ENCODE data around the gene SORBS2. TPM values are rescaled to one million over a fixed set of nuclear protein-coding genes. Genes with fewer than 3 reads are reported as not detected.

SORBS2 gene
- total and polyA plus RNA-seq, 2 of the 8 experiments (the other 6 are each of a cell fraction or from before 2014, with no cell fraction given) = 73.0 to 87.1 TPM

DNA sequence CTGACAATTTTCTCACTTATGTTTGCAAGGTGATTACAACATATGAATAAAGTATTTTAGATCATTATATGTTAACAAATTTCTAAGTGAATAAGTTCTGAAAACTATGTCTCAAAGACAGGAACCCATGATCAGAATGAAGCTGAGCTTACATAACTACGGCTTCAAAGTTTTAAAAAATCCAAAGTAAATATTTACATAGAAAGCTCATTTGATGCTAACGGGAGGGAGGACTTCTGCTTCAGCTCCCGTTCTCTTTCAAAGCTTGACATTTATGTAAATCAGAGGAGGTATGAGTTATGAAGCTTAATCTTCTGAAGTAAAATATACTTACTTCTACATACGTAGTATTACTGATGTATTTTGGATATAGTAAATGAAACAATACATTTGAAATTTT is 203.8 kb downstream of the SORBS2 start:
- POLR2A ChIA-PET (ENCODE audit: partially characterized antibody) = no interaction called here
- no peak overlapping the region for H3K14ac ChIP-seq (ENCODE audit: insufficient read length)
- TF ChIP-seq POLR2A (IDR thresholded peaks at IDR 0.05; ENCODE audit: control extremely low read depth in 1 of 2, low read depth in 2 of 2, low read length in 2 of 2) = no peak
- TF ChIP-seq KDM4A (IDR thresholded peaks at IDR 0.05; ENCODE audit: low read depth, low read length, severe bottlenecking) = no peak
- TF ChIP-seq EZH2 (IDR thresholded peaks at IDR 0.05; ENCODE audit: low read depth, low read length, severe bottlenecking) = no peak
- TF ChIP-seq NRF1 (IDR thresholded peaks at IDR 0.05; ENCODE audit: low read depth, low read length) = no peak
- TF ChIP-seq SIN3A (conservative IDR thresholded peaks at IDR 0.05 in 1 of 2, IDR thresholded peaks at IDR 0.05 in 1 of 2; ENCODE audit: low read depth in 1 of 2, low read length in 2 of 2) = no peak
- no peak for TF ChIP-seq ASH2L (IDR thresholded peaks at IDR 0.05; ENCODE audit: low read length)
- TF ChIP-seq RNF2 (IDR thresholded peaks at IDR 0.05; ENCODE audit: borderline replicate concordance, low read depth, low read length, missing control alignments, poor library complexity, severe bottlenecking) = no peak
- no peak for TF ChIP-seq TCF12 (IDR thresholded peaks at IDR 0.05; ENCODE audit: low read depth, low read length)
- TF ChIP-seq JUN (IDR thresholded peaks at IDR 0.05; ENCODE audit: low read depth, low read length) = no peak
- TF ChIP-seq CHD2 (IDR thresholded peaks at IDR 0.05; ENCODE audit: low read length) = no peak
- no peak for TF ChIP-seq SAP30 (IDR thresholded peaks at IDR 0.05; ENCODE audit: insufficient read depth, insufficient replicate concordance, low read length)
- TF ChIP-seq ZNF274 (IDR thresholded peaks at IDR 0.05; ENCODE audit: borderline replicate concordance, extremely low read depth, low read length) = no peak
- no peak for TF ChIP-seq BACH1 (IDR thresholded peaks at IDR 0.05; ENCODE audit: low read length)
- no peak for TF ChIP-seq TEAD4 (IDR thresholded peaks at IDR 0.05; ENCODE audit: low read depth, low read length)
- no peak for TF ChIP-seq EP300 (IDR thresholded peaks at IDR 0.05; ENCODE audit: borderline replicate concordance in 1 of 2, low read depth in 2 of 2, low read length in 2 of 2)

More for the DNA sequence above, 203.8 kb downstream of the SORBS2 start:
- CTCF ChIA-PET (ENCODE audit: partially characterized antibody) = interaction anchor here (1.7 kb wide), 1 partner anchor 10 kb away, joined by 13 read pairs; no protein-coding TSS in a partner anchor
- no peak for DNase-seq (ENCODE audit: low read depth in 1 of 2, low spot score in 2 of 2)
- Histone ChIP-seq H4K5ac (ENCODE audit: insufficient read length, low read depth, low read length) (no peak overlapping the region), H3K79me1 (ENCODE audit: low read depth, low read length) (no peaks in the 10 kb centered on the region), H3K36me3 (ENCODE audit: control insufficient read depth in 2 of 4, insufficient read depth in 4 of 4, low read length in 3 of 4) (no peaks in the 10 kb centered on the region; a peak in 3 of 8 replicates), H4K20me1 (replicated peaks in 1 of 2; ENCODE audit: control insufficient read depth in 1 of 2, insufficient read depth in 2 of 2, low read length in 2 of 2) (no peaks in the 10 kb centered on the region), H3K4me3 (ENCODE audit: extremely low read depth in 1 of 4, insufficient read depth in 2 of 4, low read depth in 3 of 4, low read length in 4 of 4) (no peak overlapping the region), H3K27ac (ENCODE audit: low read depth, low read length) (no peak overlapping the region), H3K4me1 (replicated peaks in 1 of 4; ENCODE audit: control insufficient read depth in 3 of 4, insufficient read depth in 4 of 4, low read length in 3 of 4) (no peaks in the 10 kb centered on the region), H3K23ac (ENCODE audit: insufficient read length) (no peak overlapping the region), H2BK12ac (ENCODE audit: low read depth, low read length) (no peak overlapping the region), H2AFZ (ENCODE audit: low read length) (no peak overlapping the region), H2BK20ac (ENCODE audit: low read length) (no peak overlapping the region), H3K79me2 (ENCODE audit: control insufficient read depth in 1 of 2, insufficient read depth in 2 of 2, low read length in 2 of 2) (no peaks in the 10 kb centered on the region), H3K9me3 (ENCODE audit: insufficient read depth in 2 of 2, low read depth in 1 of 2, low read length in 1 of 2) (no peaks in the 10 kb centered on the region), H4K91ac (replicated peaks; ENCODE audit: insufficient read length, low read length) (no peak overlapping the region), H3K4me2 (ENCODE audit: insufficient read depth in 1 of 2, low read depth in 2 of 2, low read length in 2 of 2) (no peak overlapping the region), H3K23me2 (ENCODE audit: low read depth, low read length) (no peaks in the 10 kb centered on the region), H3K27me3 (replicated peaks in 1 of 4; ENCODE audit: control insufficient read depth in 3 of 4, extremely low read depth in 1 of 4, insufficient read depth in 3 of 4, low read length in 3 of 4) (no peaks in the 10 kb centered on the region), H2BK120ac (replicated peaks; ENCODE audit: low read depth, low read length) (no peak overlapping the region), H3K4ac (replicated peaks; ENCODE audit: insufficient read length, low read depth, low read length) (no peak overlapping the region), H3K18ac (ENCODE audit: extremely low read depth, low read length) (no peak overlapping the region), H2BK5ac (ENCODE audit: low read depth, low read length) (no peak overlapping the region), H2AK5ac (ENCODE audit: low read depth, low read length) (no peak overlapping the region), H3K56ac (replicated peaks; ENCODE audit: insufficient read length, low read depth, low read length) (no peak overlapping the region), H3K9ac (replicated peaks in 1 of 4; ENCODE audit: extremely low read depth in 1 of 4, low read depth in 3 of 4, low read length in 3 of 4) (no peak overlapping the region), H4K8ac (ENCODE audit: extremely low read depth, insufficient read depth, low read length) (no peak overlapping the region), H2BK15ac (ENCODE audit: low read length) (no peak overlapping the region)
- FAIRE-seq = no peak
- WGBS, 2 experiments (ENCODE audit: extremely low coverage in 1 of 2, insufficient coverage in 1 of 2, insufficient read length in 1 of 2, insufficient replicate concordance in 2 of 2, low coverage in 1 of 2, low lambda C conversion rate in 2 of 2, missing lambda C conversion rate in 1 of 2) = 72% methylated on average over 4 of the region's 4 CpGs; no CpG with 5 or more reads in 1 of the 2 experiments
